Type B pancreatic cell (in vitro differentiated cells): Measurements from ENCODE around the gene NRIP1. TPM values are rescaled to one million over a fixed set of nuclear protein-coding genes. Genes with fewer than 3 reads are reported as not detected.
A peak's percentile ranks its signal among the peaks of the same experiment; 100 is the strongest.

ENCODE experiments used
- DNase-seq: peaks from one replicate; pipeline ENCODE4 v3.0.0; 2021; ENCODE audit warnings: mixed read lengths; ENCODE audit not compliant: unreplicated experiment; ENCODE audit errors: extremely low spot score
- H3K27ac Mint-ChIP-seq: 2 replicates; pipeline ENCODE4 v1.8.0; 2021; ENCODE audit warnings: mild to moderate bottlenecking, mixed read lengths
- H3K27me3 Mint-ChIP-seq: 2 replicates; pipeline ENCODE4 v1.8.0; 2021; ENCODE audit warnings: mixed read lengths
- H3K36me3 Mint-ChIP-seq: 2 replicates; pipeline ENCODE4 v1.8.0; 2021; ENCODE audit warnings: mixed read lengths
- H3K4me1 Mint-ChIP-seq: one replicate; pipeline ENCODE4 v1.8.0; 2021; ENCODE audit warnings: mixed read lengths; ENCODE audit not compliant: unreplicated experiment
- H3K4me3 Mint-ChIP-seq: 2 replicates; pipeline ENCODE4 v1.8.0; 2021; ENCODE audit warnings: mild to moderate bottlenecking, mixed read lengths
- H3K9me3 Mint-ChIP-seq: 2 replicates; pipeline ENCODE4 v1.8.0; 2021; ENCODE audit warnings: mixed read lengths
- total RNA-seq: library from RNA; stranded (reverse); gene quantifications from 2 replicates; pipeline ENCODE4 v1.2.1, GENCODE V29; 2021; ENCODE audit warnings: low replicate concordance
- TF ChIP-seq, protein P1 (sequence below): fragments of 200-600 bp; sonication (generic); conservative IDR thresholded peaks from 2 replicates; pipeline ENCODE4 v1.5.0; 2021; ENCODE audit warnings: antibody characterized with exemption, mild to moderate bottlenecking

The NRIP1 gene
- total RNA-seq, 1 donor from 2014 or later = 88.6 TPM

- no peak for DNase-seq
- Mint-ChIP-seq H3K4me3 (peak overlapping the region; percentile 42), H3K36me3 (peaks cover 29% of the 10 kb centered on the region), H3K27me3 (no peaks in the 10 kb centered on the region), H3K27ac (peak overlapping the region; percentile 65), H3K4me1 (peaks cover 68% of the 10 kb centered on the region), H3K9me3 (peaks cover 6% of the 10 kb centered on the region)
- TF ChIP-seq, protein P1, sequence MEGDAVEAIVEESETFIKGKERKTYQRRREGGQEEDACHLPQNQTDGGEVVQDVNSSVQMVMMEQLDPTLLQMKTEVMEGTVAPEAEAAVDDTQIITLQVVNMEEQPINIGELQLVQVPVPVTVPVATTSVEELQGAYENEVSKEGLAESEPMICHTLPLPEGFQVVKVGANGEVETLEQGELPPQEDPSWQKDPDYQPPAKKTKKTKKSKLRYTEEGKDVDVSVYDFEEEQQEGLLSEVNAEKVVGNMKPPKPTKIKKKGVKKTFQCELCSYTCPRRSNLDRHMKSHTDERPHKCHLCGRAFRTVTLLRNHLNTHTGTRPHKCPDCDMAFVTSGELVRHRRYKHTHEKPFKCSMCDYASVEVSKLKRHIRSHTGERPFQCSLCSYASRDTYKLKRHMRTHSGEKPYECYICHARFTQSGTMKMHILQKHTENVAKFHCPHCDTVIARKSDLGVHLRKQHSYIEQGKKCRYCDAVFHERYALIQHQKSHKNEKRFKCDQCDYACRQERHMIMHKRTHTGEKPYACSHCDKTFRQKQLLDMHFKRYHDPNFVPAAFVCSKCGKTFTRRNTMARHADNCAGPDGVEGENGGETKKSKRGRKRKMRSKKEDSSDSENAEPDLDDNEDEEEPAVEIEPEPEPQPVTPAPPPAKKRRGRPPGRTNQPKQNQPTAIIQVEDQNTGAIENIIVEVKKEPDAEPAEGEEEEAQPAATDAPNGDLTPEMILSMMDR = no peak
These were observed 59.4 kb downstream of the NRIP1 start for GRCh38 chr21:15005391-15005790.

DNA sequence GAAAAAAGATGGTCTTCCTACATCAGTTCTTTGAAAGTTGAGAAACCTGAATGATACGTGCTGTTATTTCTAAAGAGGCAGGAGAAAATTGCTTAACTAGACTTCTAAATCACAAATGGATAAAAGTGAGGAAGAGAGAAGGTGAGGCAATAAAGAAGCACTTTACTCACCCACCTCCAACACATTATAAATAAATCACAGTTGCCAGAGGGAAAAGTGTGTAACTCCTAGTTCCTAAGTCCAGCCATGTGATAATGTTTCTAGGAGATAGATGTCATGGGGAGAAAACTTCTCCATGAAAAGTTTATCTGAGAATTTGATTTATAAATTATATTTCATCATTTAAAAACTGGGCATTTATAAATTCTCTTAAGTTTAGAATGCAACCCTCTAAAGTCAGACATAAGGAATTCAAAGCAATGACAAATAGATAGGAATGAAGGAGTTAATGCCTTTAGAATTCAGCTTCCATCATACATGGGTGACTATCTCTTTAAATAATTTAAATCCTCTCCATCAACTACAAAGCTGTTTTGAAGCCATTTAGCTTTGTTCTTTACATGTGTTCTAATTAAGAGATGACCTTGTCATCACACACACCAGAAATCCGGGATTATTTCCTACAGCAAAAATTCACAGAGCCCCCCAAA is 60.0 kb downstream of the NRIP1 start:
- TF ChIP-seq, protein P1 = no peak
- H3K4me3 Mint-ChIP-seq = peak overlapping the region; percentile 42
- DNase-seq = no peak
- peak overlapping the region; percentile 65 for H3K27ac Mint-ChIP-seq
- H3K27me3 Mint-ChIP-seq = no peaks in the 10 kb centered on the region
- peaks cover 6% of the 10 kb centered on the region for H3K9me3 Mint-ChIP-seq
- peaks cover 73% of the 10 kb centered on the region for H3K4me1 Mint-ChIP-seq
- H3K36me3 Mint-ChIP-seq = peaks cover 29% of the 10 kb centered on the region

DNA sequence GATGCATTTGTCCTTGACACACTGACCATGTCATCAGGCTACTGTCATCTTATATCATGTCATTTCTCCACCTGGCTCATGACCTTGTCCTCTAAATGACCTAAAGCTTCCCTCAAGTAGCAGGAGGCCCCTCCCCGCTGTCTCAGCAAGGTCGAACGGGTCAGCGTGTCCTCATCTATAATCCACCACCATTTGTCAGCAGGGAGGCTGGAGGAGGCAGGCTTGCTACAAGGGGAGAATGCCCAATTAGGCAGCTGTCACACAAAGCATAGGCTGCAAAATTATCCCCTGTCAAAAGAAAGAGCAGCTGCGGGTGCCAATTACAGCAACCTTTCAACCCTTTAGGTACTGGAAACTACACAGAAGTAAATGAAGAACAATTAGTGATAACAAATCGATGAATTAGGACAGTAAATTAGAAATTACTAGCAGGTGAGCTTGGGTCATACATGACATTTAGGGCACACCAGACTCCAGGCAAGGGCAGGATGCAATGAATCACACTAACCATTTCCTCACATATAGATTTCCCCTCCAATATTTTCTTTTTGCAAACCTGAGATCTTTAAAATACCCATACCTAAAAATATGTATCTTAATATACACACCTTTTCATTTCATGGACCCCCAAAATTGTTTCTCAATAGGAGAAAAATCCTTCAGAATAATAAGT is 61.2 kb downstream of the NRIP1 start:
- DNase-seq = no peak
- H3K27ac Mint-ChIP-seq = peak overlapping the region; percentile 54

DNA sequence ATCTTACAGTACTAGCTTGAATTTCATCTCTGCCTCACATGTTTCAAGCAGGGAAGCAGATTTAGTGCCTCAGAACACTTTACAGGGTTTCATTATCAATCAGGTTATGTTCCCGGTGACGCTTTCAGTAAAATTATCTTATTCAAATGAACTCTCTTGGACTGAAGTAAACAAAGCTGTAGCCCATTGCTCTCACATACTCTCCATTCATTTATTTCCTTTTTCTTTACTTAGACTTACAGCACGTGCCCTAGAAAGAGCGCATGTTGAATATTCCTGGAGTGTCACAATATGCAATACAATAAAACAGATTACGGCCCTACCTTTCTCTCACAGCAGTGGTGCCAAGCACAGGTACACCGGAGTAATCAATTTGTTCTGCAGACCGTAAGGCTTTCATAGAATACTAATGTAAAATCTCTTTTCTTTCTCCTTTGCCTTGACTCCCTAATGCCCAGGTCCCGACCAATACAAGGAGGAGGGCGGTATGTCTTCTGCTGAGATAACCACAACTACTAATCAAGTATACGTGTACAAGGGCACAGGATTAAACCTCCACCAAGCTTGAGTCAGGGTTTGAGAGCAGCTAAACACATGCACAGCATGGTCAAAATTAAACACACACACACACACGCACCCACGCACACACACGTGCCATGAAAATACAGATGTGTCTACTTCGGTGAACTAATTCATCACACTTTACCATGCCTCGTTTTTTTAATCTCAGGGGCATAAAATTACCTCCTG is 62.8 kb downstream of the NRIP1 start:
- peak overlapping the region; percentile 40 for H3K27ac Mint-ChIP-seq

More for the DNA sequence above, 61.2 kb downstream of the NRIP1 start:
- Mint-ChIP-seq H3K9me3 (peaks cover 6% of the 10 kb centered on the region), H3K4me3 (peak overlapping the region; percentile 60), H3K4me1 (peaks cover 71% of the 10 kb centered on the region), H3K36me3 (peaks cover 22% of the 10 kb centered on the region), H3K27me3 (no peaks in the 10 kb centered on the region)
- TF ChIP-seq, protein P1 = no peak

GRCh38 chr21:15001113-15001512 is 63.7 kb downstream of the NRIP1 start:
- Mint-ChIP-seq H3K27me3 (no peaks in the 10 kb centered on the region), H3K4me1 (peaks cover 58% of the 10 kb centered on the region), H3K36me3 (peaks cover 13% of the 10 kb centered on the region), H3K9me3 (no peaks in the 10 kb centered on the region), H3K4me3 (peak overlapping the region; percentile 13), H3K27ac (no peak overlapping the region)
- DNase-seq = no peak
- TF ChIP-seq, protein P1 = no peak

More for the DNA sequence above, 62.8 kb downstream of the NRIP1 start:
- no peaks in the 10 kb centered on the region for H3K9me3 Mint-ChIP-seq
- H3K27me3 Mint-ChIP-seq = no peaks in the 10 kb centered on the region
- peaks cover 15% of the 10 kb centered on the region for H3K36me3 Mint-ChIP-seq
- H3K4me1 Mint-ChIP-seq = peaks cover 68% of the 10 kb centered on the region
- peak overlapping the region; percentile 9 for H3K4me3 Mint-ChIP-seq
- TF ChIP-seq, protein P1 = no peak
- DNase-seq = no peak
